GM12873 (cell line): Measurements from ENCODE around the gene CCN5.
A peak's percentile ranks its signal among the peaks of the same experiment; 100 is the strongest.

Source experiments
- CTCF ChIP-seq: IDR thresholded peaks from 2 replicates; pipeline ENCODE4 v1.5.1; 2012; ENCODE audit warnings: low read depth, mild to moderate bottlenecking, moderate library complexity, low read length, control low read depth; ENCODE audit not compliant: insufficient read depth; ENCODE audit errors: missing control alignments

CCN5 gene

GRCh38 chr20:44743916-44744655, 28.9 kb downstream of the CCN5 start:
- no peak for TF ChIP-seq CTCF

- no peak for TF ChIP-seq CTCF
Observed at GRCh38 chr20:44745122-44745597, 30.0 kb downstream of the CCN5 start.

GRCh38 chr20:44745598-44746366, 30.6 kb downstream of the CCN5 start, which contains the start of gene KCNK15:
KCNK15 (plus strand) TSS chr20:44745865; CDS start chr20:44745911, 46 bp downstream.
- no peak for TF ChIP-seq CTCF

GRCh38 chr20:44746367-44747165, 31.4 kb downstream of the CCN5 start:
- TF ChIP-seq CTCF = no peak

GRCh38 chr20:44747166-44748004, 32.2 kb downstream of the CCN5 start:
- TF ChIP-seq CTCF = peak; percentile 82

- no peak for TF ChIP-seq CTCF
Observed at GRCh38 chr20:44748005-44748370, 32.8 kb downstream of the CCN5 start.
